ENCODE data around the gene COPB1.

The COPB1 gene

GRCh38 chr11:14424096-14424495 is 75.5 kb downstream of the COPB1 start:
- no peaks in the 10 kb centered on the region for H3K27me3 ChIP-seq (ENCODE audit: control insufficient read depth, insufficient read depth, low read length)
- no peak overlapping the region for H3K9ac ChIP-seq (ENCODE audit: low read length)
- no peak overlapping the region for H3K27ac ChIP-seq (ENCODE audit: low read depth, low read length)
- no peak overlapping the region for H3K4me3 ChIP-seq (ENCODE audit: low read depth, low read length)
- no peaks in the 10 kb centered on the region for H3K9me3 ChIP-seq (ENCODE audit: control insufficient read depth, insufficient read depth, low read depth, low read length)
- peaks cover 27% of the 10 kb centered on the region for H3K4me1 ChIP-seq (ENCODE audit: control insufficient read depth, insufficient read depth, low read length)
- no peaks in the 10 kb centered on the region for H3K36me3 ChIP-seq (ENCODE audit: control insufficient read depth, insufficient read depth, low read length)

- Histone ChIP-seq H3K9me3 (ENCODE audit: control insufficient read depth, insufficient read depth, low read depth, low read length) (no peaks in the 10 kb centered on the region), H3K36me3 (ENCODE audit: control insufficient read depth, insufficient read depth, low read length) (no peaks in the 10 kb centered on the region), H3K4me1 (ENCODE audit: control insufficient read depth, insufficient read depth, low read length) (peaks cover 27% of the 10 kb centered on the region), H3K9ac (ENCODE audit: low read length) (no peak overlapping the region), H3K4me3 (ENCODE audit: low read depth, low read length) (no peak overlapping the region), H3K27ac (ENCODE audit: low read depth, low read length) (no peak overlapping the region), H3K27me3 (ENCODE audit: control insufficient read depth, insufficient read depth, low read length) (no peaks in the 10 kb centered on the region)
Measured at GRCh38 chr11:14423633-14424032, 76.0 kb downstream of the COPB1 start.

GRCh38 chr11:14422814-14423182 is 76.8 kb downstream of the COPB1 start:
- Histone ChIP-seq H3K4me3 (ENCODE audit: low read depth, low read length) (peak overlapping the region; percentile 43), H3K27ac (ENCODE audit: low read depth, low read length) (peak overlapping the region; percentile 15; the same call in 1 of the 2 replicates), H3K9ac (ENCODE audit: low read length) (peak overlapping the region; percentile 75)

GRCh38 chr11:14422052-14422813 is 77.4 kb downstream of the COPB1 start:
- Histone ChIP-seq H3K36me3 (ENCODE audit: control insufficient read depth, insufficient read depth, low read length) (no peaks in the 10 kb centered on the region), H3K27me3 (ENCODE audit: control insufficient read depth, insufficient read depth, low read length) (no peaks in the 10 kb centered on the region), H3K9ac (ENCODE audit: low read length) (peak overlapping the region; percentile 75), H3K4me3 (ENCODE audit: low read depth, low read length) (peak overlapping the region; percentile 43), H3K9me3 (ENCODE audit: control insufficient read depth, insufficient read depth, low read depth, low read length) (no peaks in the 10 kb centered on the region), H3K4me1 (ENCODE audit: control insufficient read depth, insufficient read depth, low read length) (peaks cover 29% of the 10 kb centered on the region), H3K27ac (ENCODE audit: low read depth, low read length) (peak overlapping the region; percentile 44; the same call in 1 of the 2 replicates)

More at GRCh38 chr11:14422814-14423182, 76.8 kb downstream of the COPB1 start:
- Histone ChIP-seq H3K4me1 (ENCODE audit: control insufficient read depth, insufficient read depth, low read length) (peaks cover 27% of the 10 kb centered on the region), H3K9me3 (ENCODE audit: control insufficient read depth, insufficient read depth, low read depth, low read length) (no peaks in the 10 kb centered on the region), H3K36me3 (ENCODE audit: control insufficient read depth, insufficient read depth, low read length) (no peaks in the 10 kb centered on the region), H3K27me3 (ENCODE audit: control insufficient read depth, insufficient read depth, low read length) (no peaks in the 10 kb centered on the region)

- Histone ChIP-seq H3K27ac (ENCODE audit: low read depth, low read length) (no peak overlapping the region), H3K27me3 (ENCODE audit: control insufficient read depth, insufficient read depth, low read length) (no peaks in the 10 kb centered on the region), H3K9ac (ENCODE audit: low read length) (no peak overlapping the region), H3K9me3 (ENCODE audit: control insufficient read depth, insufficient read depth, low read depth, low read length) (no peaks in the 10 kb centered on the region), H3K4me1 (ENCODE audit: control insufficient read depth, insufficient read depth, low read length) (peaks cover 29% of the 10 kb centered on the region), H3K4me3 (ENCODE audit: low read depth, low read length) (no peak overlapping the region), H3K36me3 (ENCODE audit: control insufficient read depth, insufficient read depth, low read length) (no peaks in the 10 kb centered on the region)
Measured at GRCh38 chr11:14420223-14420622, 79.4 kb downstream of the COPB1 start.

GRCh38 chr11:14418801-14419417 is 80.7 kb downstream of the COPB1 start:
- Histone ChIP-seq H3K9me3 (ENCODE audit: control insufficient read depth, insufficient read depth, low read depth, low read length) (no peaks in the 10 kb centered on the region), H3K36me3 (ENCODE audit: control insufficient read depth, insufficient read depth, low read length) (no peaks in the 10 kb centered on the region), H3K9ac (ENCODE audit: low read length) (no peak overlapping the region), H3K4me3 (ENCODE audit: low read depth, low read length) (no peak overlapping the region), H3K27me3 (ENCODE audit: control insufficient read depth, insufficient read depth, low read length) (no peaks in the 10 kb centered on the region), H3K27ac (ENCODE audit: low read depth, low read length) (no peak overlapping the region), H3K4me1 (ENCODE audit: control insufficient read depth, insufficient read depth, low read length) (peaks cover 36% of the 10 kb centered on the region)

GRCh38 chr11:14417617-14418374 is 81.8 kb downstream of the COPB1 start:
- Histone ChIP-seq H3K4me1 (ENCODE audit: control insufficient read depth, insufficient read depth, low read length) (peaks cover 29% of the 10 kb centered on the region), H3K27me3 (ENCODE audit: control insufficient read depth, insufficient read depth, low read length) (no peaks in the 10 kb centered on the region), H3K36me3 (ENCODE audit: control insufficient read depth, insufficient read depth, low read length) (no peaks in the 10 kb centered on the region), H3K9ac (ENCODE audit: low read length) (no peak overlapping the region), H3K4me3 (ENCODE audit: low read depth, low read length) (no peak overlapping the region), H3K9me3 (ENCODE audit: control insufficient read depth, insufficient read depth, low read depth, low read length) (no peaks in the 10 kb centered on the region), H3K27ac (ENCODE audit: low read depth, low read length) (no peak overlapping the region)

- Histone ChIP-seq H3K9me3 (ENCODE audit: control insufficient read depth, insufficient read depth, low read depth, low read length) (no peaks in the 10 kb centered on the region), H3K9ac (ENCODE audit: low read length) (no peak overlapping the region), H3K36me3 (ENCODE audit: control insufficient read depth, insufficient read depth, low read length) (no peaks in the 10 kb centered on the region), H3K4me3 (ENCODE audit: low read depth, low read length) (no peak overlapping the region), H3K27me3 (ENCODE audit: control insufficient read depth, insufficient read depth, low read length) (no peaks in the 10 kb centered on the region), H3K4me1 (ENCODE audit: control insufficient read depth, insufficient read depth, low read length) (peaks cover 27% of the 10 kb centered on the region), H3K27ac (ENCODE audit: low read depth, low read length) (no peak overlapping the region)
Measured at GRCh38 chr11:14417186-14417585, 82.4 kb downstream of the COPB1 start.

- peaks cover 45% of the 10 kb centered on the region for H3K4me1 ChIP-seq (ENCODE audit: control insufficient read depth, insufficient read depth, low read length)
- H3K9ac ChIP-seq (ENCODE audit: low read length): no peak overlapping the region
- no peaks in the 10 kb centered on the region for H3K27me3 ChIP-seq (ENCODE audit: control insufficient read depth, insufficient read depth, low read length)
- H3K4me3 ChIP-seq (ENCODE audit: low read depth, low read length): no peak overlapping the region
- no peaks in the 10 kb centered on the region for H3K9me3 ChIP-seq (ENCODE audit: control insufficient read depth, insufficient read depth, low read depth, low read length)
- H3K27ac ChIP-seq (ENCODE audit: low read depth, low read length): no peak overlapping the region; the same call in 1 of the 2 replicates
- H3K36me3 ChIP-seq (ENCODE audit: control insufficient read depth, insufficient read depth, low read length): no peaks in the 10 kb centered on the region
Measured at GRCh38 chr11:14414470-14415461, 84.8 kb downstream of the COPB1 start.

GRCh38 chr11:14413307-14414069 is 86.1 kb downstream of the COPB1 start:
- H3K9ac ChIP-seq (ENCODE audit: low read length): no peak overlapping the region
- H3K4me1 ChIP-seq (ENCODE audit: control insufficient read depth, insufficient read depth, low read length): peaks cover 57% of the 10 kb centered on the region
- H3K9me3 ChIP-seq (ENCODE audit: control insufficient read depth, insufficient read depth, low read depth, low read length): no peaks in the 10 kb centered on the region
- no peaks in the 10 kb centered on the region for H3K27me3 ChIP-seq (ENCODE audit: control insufficient read depth, insufficient read depth, low read length)
- H3K27ac ChIP-seq (ENCODE audit: low read depth, low read length): no peak overlapping the region
- H3K4me3 ChIP-seq (ENCODE audit: low read depth, low read length): no peak overlapping the region
- no peaks in the 10 kb centered on the region for H3K36me3 ChIP-seq (ENCODE audit: control insufficient read depth, insufficient read depth, low read length)
